Endothelial cell of umbilical vein (primary cell): ENCODE data around the gene MBL2. TPM values are rescaled to one million over a fixed set of nuclear protein-coding genes. Genes with fewer than 3 reads are reported as not detected.

ENCODE experiments used
- BruUV-seq: library from RNA; stranded (reverse); fragments of 400-500 nt; replicated peaks from 2 replicates; lab custom pipeline; 2021; lab: Mats Ljungman, UMichigan
- CTCF ChIA-PET: fragments of 300-600, 350-600 bp; sonication (Branson Sonifier 250); formaldehyde crosslinking; loops from one replicate; lab custom pipeline; 2021; ENCODE audit warnings: antibody characterized with exemption, inconsistent platforms; lab: Charles Lee
- POLR2A ChIA-PET: fragments of 300-600, 350-600 bp; sonication (Branson Sonifier 250); formaldehyde crosslinking; loops from one replicate; lab custom pipeline; 2021; ENCODE audit warnings: antibody characterized with exemption, inconsistent platforms; lab: Charles Lee
- DNase-seq: peaks from one replicate; pipeline ENCODE4 v3.0.0-alpha.2; 2011; ENCODE audit warnings: low read depth, low spot score
- FAIRE-seq: peaks from 2 replicates; lab custom pipeline; 2011; peaks lifted over from hg19 to GRCh38; lab: Jason Lieb, UNC
- H2AFZ ChIP-seq: 2 replicates; pipeline ENCODE4 v1.6.0; 2012; ENCODE audit warnings: low read depth, low read length, control low read depth, inconsistent platforms
- H3K27ac ChIP-seq: 2 replicates; pipeline ENCODE4 v1.5.1; 2011; ENCODE audit warnings: low read depth, mild to moderate bottlenecking, control low read depth, low read length, moderate library complexity; ENCODE audit not compliant: insufficient read depth
- H3K27me3 ChIP-seq, 2 experiments: 2 replicates each; pipeline versions ENCODE4 v1.6.0 to v1.6.1; 2011; ENCODE audit warnings: low read length in 2 of 2, mixed read lengths in 1 of 2; ENCODE audit not compliant: control insufficient read depth in 2 of 2, insufficient read depth in 2 of 2
- H3K36me3 ChIP-seq, 2 experiments: 2 replicates in 1 of 2; 3 replicates in 1 of 2; pipeline ENCODE4 v1.5.1; 2011; ENCODE audit warnings: low read length in 2 of 2, mild to moderate bottlenecking in 1 of 2, moderate library complexity in 1 of 2; ENCODE audit not compliant: control insufficient read depth in 2 of 2, insufficient read depth in 2 of 2; ENCODE audit errors: extremely low read depth in 1 of 2
- H3K4me1 ChIP-seq: 3 replicates; pipeline ENCODE4 v1.5.1; 2011; ENCODE audit warnings: mild to moderate bottlenecking, low read length; ENCODE audit not compliant: control insufficient read depth, insufficient read depth; ENCODE audit errors: extremely low read depth
- H3K4me2 ChIP-seq: 2 replicates; pipeline ENCODE4 v1.6.1; 2011; ENCODE audit warnings: low read length, control low read depth, mixed read lengths; ENCODE audit not compliant: insufficient read depth
- H3K4me3 ChIP-seq, 3 experiments: fragments of 200-600 bp in 1 of 3; sonication (generic), shearing (Covaris generic) in 1 of 3; replicated peaks in 1 of 3; 2 replicates each; pipeline ENCODE4 v1.5.1; 2011 to 2016; ENCODE audit warnings: control low read depth in 3 of 3, low read length in 3 of 3, mild to moderate bottlenecking in 2 of 3, inconsistent platforms in 1 of 3, low read depth in 1 of 3, moderate library complexity in 1 of 3; ENCODE audit not compliant: insufficient read depth in 1 of 3
- H3K79me2 ChIP-seq: 2 replicates; pipeline ENCODE4 v1.6.0; 2012; ENCODE audit warnings: low read length, inconsistent platforms; ENCODE audit not compliant: control insufficient read depth, insufficient read depth
- H3K9ac ChIP-seq: replicated peaks from 2 replicates; pipeline ENCODE3; 2011; ENCODE audit warnings: low read length, control low read depth; ENCODE audit not compliant: insufficient read depth; ENCODE audit errors: extremely low read depth
- H3K9me1 ChIP-seq: replicated peaks from 3 replicates; pipeline ENCODE4 v1.6.0; 2011; ENCODE audit warnings: mild to moderate bottlenecking, low read length; ENCODE audit not compliant: control insufficient read depth, insufficient read depth; ENCODE audit errors: extremely low read depth
- H3K9me3 ChIP-seq: replicated peaks from 2 replicates; pipeline ENCODE4 v1.5.1; 2012; ENCODE audit warnings: low read length, inconsistent platforms; ENCODE audit not compliant: control insufficient read depth, insufficient read depth
- H4K20me1 ChIP-seq: replicated peaks from 2 replicates; pipeline ENCODE3; 2011; ENCODE audit warnings: mild to moderate bottlenecking, low read length; ENCODE audit not compliant: control insufficient read depth, insufficient read depth; ENCODE audit errors: extremely low read depth
- CTCF ChIP-seq, 2 donors: IDR thresholded peaks; 1 replicate in 1 of 2; 2 replicates in 1 of 2; pipeline ENCODE4 v1.5.1; 2011; ENCODE audit warnings: low read length in 2 of 2, mild to moderate bottlenecking in 2 of 2, moderate library complexity in 2 of 2, control low read depth in 1 of 2, inconsistent platforms in 1 of 2, low read depth in 1 of 2; ENCODE audit not compliant: insufficient read depth in 1 of 2; ENCODE audit errors: extremely low read depth in 1 of 2
- EZH2 ChIP-seq: IDR thresholded peaks from 2 replicates; pipeline ENCODE4 v1.6.1; 2012; ENCODE audit warnings: borderline replicate concordance, low read depth, mild to moderate bottlenecking, moderate library complexity, low read length, inconsistent platforms; ENCODE audit not compliant: severe bottlenecking
- FOS ChIP-seq: IDR thresholded peaks from 2 replicates; pipeline ENCODE4 v1.6.1; 2011; ENCODE audit warnings: mild to moderate bottlenecking, low read length, moderate library complexity, borderline replicate concordance; ENCODE audit not compliant: insufficient read depth
- GATA2 ChIP-seq: IDR thresholded peaks from 2 replicates; pipeline ENCODE4 v1.7.0; 2011; ENCODE audit warnings: low read depth, mild to moderate bottlenecking, moderate library complexity, mixed read lengths, low read length; ENCODE audit not compliant: insufficient read length, insufficient read depth
- JUN ChIP-seq: IDR thresholded peaks from 2 replicates; pipeline ENCODE4 v1.6.1; 2011; ENCODE audit warnings: borderline replicate concordance, low read depth; ENCODE audit not compliant: insufficient read length, insufficient read depth
- MAX ChIP-seq: IDR thresholded peaks from 2 replicates; pipeline ENCODE4 v1.6.1; 2011; ENCODE audit not compliant: insufficient read depth, insufficient read length
- POLR2A ChIP-seq: IDR thresholded peaks from 2 replicates; pipeline ENCODE4 v1.6.1; 2012; ENCODE audit warnings: low read depth, mild to moderate bottlenecking, control low read depth, low read length
- dilution Hi-C: fragments of 300-500 bp; cut with MboI; formaldehyde crosslinking; loops from one replicate; pipeline ENCODE4 v1.15.0; 2019; ENCODE audit warnings: low sequenced_read_pairs; ENCODE audit not compliant: extremely low pct_ligation_motif_present
- intact Hi-C: fragments of 100-400 bp; cut with micrococcal nuclease; formaldehyde crosslinking; loops from one replicate; pipeline ENCODE4 v1.10.0; 2022
- polyA plus RNA-seq, 4 experiments: library from polyadenylated mRNA; depleted of rRNA in 3 of 4; stranded (reverse) in 3 of 4; unstranded in 1 of 4; fragments of >200 nt; gene quantifications; 2 replicates each; pipeline versions ENCODE4 v1.2.1 to v1.2.3, GENCODE V29; 2011 to 2012; ENCODE audit warnings: missing spikeins in 1 of 4
- total RNA-seq: library from RNA; stranded (reverse); gene quantifications from 2 replicates; pipeline ENCODE4 v1.2.3, GENCODE V29; 2021

The MBL2 gene
- total and polyA plus RNA-seq, 2 donors (not counting 3 experiments of a cell fraction or from before 2014, with no cell fraction given), result not detected

GRCh38 chr10:52746169-52746568, 26.4 kb downstream of the MBL2 start:
- H3K36me3 ChIP-seq, result no peaks in the 10 kb centered on the region
- H4K20me1 ChIP-seq, result no peaks in the 10 kb centered on the region
- no peaks in the 10 kb centered on the region for H3K9me3 ChIP-seq
- intact Hi-C loops, result loop anchor here (1.0 kb wide), 1 partner anchor 102 kb away; no protein-coding TSS in a partner anchor
- H3K4me1 ChIP-seq, result no peaks in the 10 kb centered on the region
- H3K4me3 ChIP-seq, result no peak overlapping the region
- H3K4me2 ChIP-seq, result no peak overlapping the region
- CTCF ChIA-PET, result interaction anchor here (1.5 to 4.8 kb wide), 2 partner anchors 33 to 102 kb away, joined by 5 to 43 read pairs; no protein-coding TSS in a partner anchor
- H3K27ac ChIP-seq, result no peak overlapping the region
- POLR2A ChIA-PET, result no interaction called here
- no TSS peak for BruUV-seq
- H3K9me1 ChIP-seq, result no peaks in the 10 kb centered on the region
- no peak for FAIRE-seq
- dilution Hi-C loops, result no loop called here
- H3K27me3 ChIP-seq, result no peaks in the 10 kb centered on the region
- peak in 1 of 2 donors; percentile 29 for TF ChIP-seq CTCF (IDR thresholded peaks at IDR 0.05; ENCODE audit: extremely low read depth in 1 of 2, insufficient read depth in 1 of 2, low read depth in 1 of 2, low read length in 2 of 2)
- TF ChIP-seq MAX, result no peak
- no peaks in the 10 kb centered on the region for H3K79me2 ChIP-seq
- DNase-seq, result peak; percentile 7
- H2AFZ ChIP-seq, result no peak overlapping the region
- H3K9ac ChIP-seq, result no peak overlapping the region

GRCh38 chr10:52744057-52744805, 28.4 kb downstream of the MBL2 start:
- Histone ChIP-seq H3K36me3 (no peaks in the 10 kb centered on the region), H3K9ac (no peak overlapping the region), H3K4me2 (no peak overlapping the region), H4K20me1 (no peaks in the 10 kb centered on the region), H3K27me3 (no peaks in the 10 kb centered on the region), H3K79me2 (no peaks in the 10 kb centered on the region), H3K4me3 (no peak overlapping the region), H2AFZ (no peak overlapping the region), H3K4me1 (no peaks in the 10 kb centered on the region), H3K9me3 (no peaks in the 10 kb centered on the region), H3K27ac (no peak overlapping the region), H3K9me1 (no peaks in the 10 kb centered on the region)
- CTCF ChIA-PET, result interaction anchor here (0.8 to 4.8 kb wide), 3 partner anchors 35 to 100 kb away, joined by 3 to 43 read pairs (median 5); no protein-coding TSS in a partner anchor
- no peak for TF ChIP-seq MAX
- TF ChIP-seq FOS, result no peak
- no peak for TF ChIP-seq EZH2
- no peak for TF ChIP-seq GATA2
- TF ChIP-seq JUN, result no peak
- TF ChIP-seq POLR2A, result no peak
- DNase-seq (no peak), FAIRE-seq (no peak)
- BruUV-seq, result no TSS peak
- POLR2A ChIA-PET, result no interaction called here
- dilution Hi-C loops (no loop called here), intact Hi-C loops (no loop called here)
